GM12878 (cell line): Measurements from ENCODE around the gene RCN2. TPM values are rescaled to one million over a fixed set of nuclear protein-coding genes. Genes with fewer than 3 reads are reported as not detected.

ENCODE experiments used
- ATAC-seq: fragments of 200-7000 bp; cut with Tn5 transposase; 3 replicates; pipeline ENCODE4 v1.9.1; 2020; ENCODE audit warnings: mild to moderate bottlenecking, moderate library complexity
- BruUV-seq: library from RNA; stranded (reverse); fragments of 400-500 nt; replicated peaks from 2 replicates; lab custom pipeline; 2021; lab: Mats Ljungman, UMichigan
- CTCF ChIA-PET: fragments of 300-600 bp; sonication (Branson Sonifier 250); formaldehyde crosslinking; extraction: SDS; loops from one replicate; lab custom pipeline; 2021; ENCODE audit warnings: inconsistent platforms; lab: Yijun Ruan, JAX
- POLR2A ChIA-PET: fragments of 350-600 bp; formaldehyde crosslinking; extraction: SDS; loops from one replicate; lab custom pipeline; 2021; ENCODE audit warnings: inconsistent platforms; lab: Charles Lee
- RAD21 ChIA-PET: fragments of 300-600 bp; sonication (Branson Sonifier 250); formaldehyde crosslinking; loops from one replicate; lab custom pipeline; 2023; ENCODE audit warnings: antibody characterized with exemption; ENCODE audit not compliant: unreplicated experiment; lab: Charles Lee
- SMC1A ChIA-PET: fragments of 300-600 bp; sonication (Branson Sonifier 250); formaldehyde crosslinking; loops from one replicate; lab custom pipeline; 2023; ENCODE audit not compliant: unreplicated experiment, uncharacterized antibody; lab: Charles Lee
- DNase-seq: peaks from one replicate; pipeline ENCODE4 v3.0.0-alpha.2; 2011; ENCODE audit warnings: low read depth, low spot score
- FAIRE-seq: peaks from 3 replicates; lab custom pipeline; 2011; peaks lifted over from hg19 to GRCh38; lab: Jason Lieb, UNC
- H2AFZ ChIP-seq: 2 replicates; pipeline ENCODE4 v1.6.0; 2011; ENCODE audit warnings: low read depth, low read length, control low read depth; ENCODE audit not compliant: control insufficient read depth
- H3K27ac ChIP-seq: 2 replicates; pipeline ENCODE4 v1.5.1; 2011; ENCODE audit warnings: control low read depth; ENCODE audit not compliant: control insufficient read depth, insufficient read depth
- H3K27me3 ChIP-seq, 2 experiments: replicated peaks in 1 of 2; 2 replicates each; pipeline versions ENCODE4 v1.6.0 to v1.6.1; 2011; ENCODE audit warnings: low read length in 1 of 2; ENCODE audit not compliant: control insufficient read depth in 2 of 2, insufficient read depth in 2 of 2
- H3K36me3 ChIP-seq, 2 experiments: 2 replicates each; pipeline ENCODE4 v1.5.1; 2011; ENCODE audit warnings: low read length in 1 of 2; ENCODE audit not compliant: control insufficient read depth in 2 of 2, insufficient read depth in 2 of 2
- H3K4me1 ChIP-seq: 2 replicates; pipeline ENCODE4 v1.6.1; 2011; ENCODE audit warnings: mild to moderate bottlenecking, low read length, moderate library complexity, mixed read lengths; ENCODE audit not compliant: control insufficient read depth, insufficient read depth
- H3K4me2 ChIP-seq: 2 replicates; pipeline ENCODE4 v1.6.0; 2011; ENCODE audit warnings: control low read depth; ENCODE audit not compliant: control insufficient read depth, insufficient read depth
- H3K4me3 ChIP-seq: fragments of 200-600 bp; sonication (generic); 2 replicates; pipeline ENCODE4 v1.5.1; 2016
- H3K79me2 ChIP-seq: 2 replicates; pipeline ENCODE4 v1.6.0; 2011; ENCODE audit warnings: low read length; ENCODE audit not compliant: control insufficient read depth, insufficient read depth
- H3K9ac ChIP-seq: 2 replicates; pipeline ENCODE4 v1.8.0; 2011; ENCODE audit warnings: low read length, control low read depth, mixed read lengths; ENCODE audit not compliant: control insufficient read depth, insufficient read depth
- H3K9me3 ChIP-seq: replicated peaks from 3 replicates; pipeline ENCODE4 v1.5.1; 2011; ENCODE audit warnings: mild to moderate bottlenecking, low read length; ENCODE audit not compliant: control insufficient read depth, insufficient read depth
- H4K20me1 ChIP-seq: 2 replicates; pipeline ENCODE4 v1.6.0; 2011; ENCODE audit not compliant: control insufficient read depth, insufficient read depth
- HCFC1 ChIP-seq: fragments of 150-350 bp; IDR thresholded peaks from 2 replicates; pipeline ENCODE4 v1.6.1; 2014; ENCODE audit warnings: low read length
- IRF3 ChIP-seq: fragments of 450-650 bp; IDR thresholded peaks from 2 replicates; pipeline ENCODE4 v1.6.1; 2014; ENCODE audit warnings: mild to moderate bottlenecking
- IRF4 ChIP-seq: IDR thresholded peaks from 2 replicates; pipeline ENCODE4 v1.6.1; 2011; ENCODE audit warnings: low read depth, low read length
- JUND ChIP-seq: IDR thresholded peaks from 2 replicates; pipeline ENCODE4 v1.6.1; 2012; ENCODE audit warnings: low read depth, mild to moderate bottlenecking, low read length, improper control_type of control experiment, moderate library complexity
- MLLT1 ChIP-seq: fragments of 450-650 bp; IDR thresholded peaks from 2 replicates; pipeline ENCODE4 v1.6.1; 2016; ENCODE audit warnings: mild to moderate bottlenecking
- STAT1 ChIP-seq: fragments of 450-650 bp; conservative IDR thresholded peaks from 2 replicates; pipeline ENCODE4 v1.6.1; 2014; ENCODE audit warnings: antibody characterized with exemption, mild to moderate bottlenecking
- SUPT20H ChIP-seq: IDR thresholded peaks from 2 replicates; pipeline ENCODE4 v1.6.1; 2011; ENCODE audit warnings: low read depth, mild to moderate bottlenecking, low read length, moderate library complexity, borderline replicate concordance; ENCODE audit not compliant: control insufficient read depth
- TCF12 ChIP-seq: IDR thresholded peaks from 2 replicates; pipeline ENCODE4 v1.6.1; 2011; ENCODE audit warnings: low read depth, mild to moderate bottlenecking, low read length
- USF1 ChIP-seq: IDR thresholded peaks from 2 replicates; pipeline ENCODE4 v1.6.1; 2011; ENCODE audit warnings: borderline replicate concordance, low read depth, mild to moderate bottlenecking, moderate library complexity, mixed read lengths, low read length; ENCODE audit not compliant: insufficient read depth; ENCODE audit errors: extremely low read length
- YY1 ChIP-seq: IDR thresholded peaks from 2 replicates; pipeline ENCODE4 v1.6.1; 2011; ENCODE audit warnings: low read depth, mild to moderate bottlenecking, low read length
- ZBTB40 ChIP-seq: fragments of 450-650 bp; IDR thresholded peaks from 2 replicates; pipeline ENCODE4 v1.6.1; 2016; ENCODE audit warnings: mild to moderate bottlenecking, moderate library complexity, borderline replicate concordance
- WGBS: methylation state at CpG from one replicate; pipeline ENCODE4 v1.1.6; 2016; ENCODE audit warnings: low lambda C conversion rate; ENCODE audit not compliant: insufficient replicate concordance, insufficient coverage; ENCODE audit errors: missing lambda C conversion rate; 5-methylcytosine and 5-hydroxymethylcytosine counted together
- in situ Hi-C: fragments of 300-500 bp; cut with MboI; formaldehyde crosslinking; loops from 9 replicates; pipeline ENCODE4 v1.14.3; 2018; ENCODE audit warnings: mixed read lengths
- intact Hi-C: fragments of 100-400 bp; cut with micrococcal nuclease; formaldehyde crosslinking; loops from one replicate; pipeline ENCODE4 v1.14.2; 2022; ENCODE audit not compliant: unreplicated experiment
- polyA plus RNA-seq, 11 experiments: library from polyadenylated mRNA; depleted of rRNA in 4 of 11; unstranded in 6 of 11; stranded (reverse) in 5 of 11; fragments of >200 nt; fragmentation: Nextera tagmentation in 4 of 11; fragmentation: Illumina TruSeq in 1 of 11; extraction: Ambion mirVana in 4 of 11; extraction: Trizol in 1 of 11; gene quantifications; 1 replicate in 1 of 11; 2 replicates in 10 of 11; pipeline versions ENCODE4 v1.2.1 to v1.2.3, GENCODE V29; 2011 to 2016; ENCODE audit warnings: inconsistent platforms in 2 of 11, missing spikeins in 2 of 11, low read depth in 1 of 11
- total RNA-seq, 4 experiments: library from RNA; depleted of rRNA in 3 of 4; stranded (reverse); fragments of >200 nt in 3 of 4; fragmentation: Illumina TruSeq in 1 of 4; extraction: Trizol in 1 of 4; gene quantifications; 2 replicates each; pipeline versions ENCODE4 v1.2.1 to v1.2.3, GENCODE V29; 2013 to 2021

The RCN2 gene
- total and polyA plus RNA-seq, 10 of the 15 experiments (the other 5 are each of a cell fraction or from before 2014, with no cell fraction given) = 4.9 to 41.0 (median 12.9) TPM

- no peak for TF ChIP-seq USF1
Measured at GRCh38 chr15:76942331-76942730, 10.8 kb downstream of the RCN2 start (continued).

- ChIA-PET RAD21 (interaction anchor here (1.1 to 1.5 kb wide), 2 partner anchors 11 to 31 kb away, joined by 3 read pairs; no protein-coding TSS in a partner anchor), SMC1A (interaction anchor here (0.9 to 1.3 kb wide), 4 partner anchors 9 to 42 kb away, joined by 3 read pairs; no protein-coding TSS in a partner anchor), POLR2A (no interaction called here), CTCF (interaction anchor here (0.5 to 1.9 kb wide), 8 partner anchors 9 to 598 kb away, joined by 3 to 8 read pairs (median 3); no protein-coding TSS in a partner anchor)
- ATAC-seq (no peak), FAIRE-seq (no peak), DNase-seq (no peak)
- WGBS = 96% methylated on average over 2 of the region's 2 CpGs
- BruUV-seq = no TSS peak
- H3K27ac ChIP-seq = no peak overlapping the region
- no peak overlapping the region for H3K4me3 ChIP-seq
- no peaks in the 10 kb centered on the region for H3K36me3 ChIP-seq
- H3K4me2 ChIP-seq = no peak overlapping the region
- H4K20me1 ChIP-seq = no peaks in the 10 kb centered on the region
- no peaks in the 10 kb centered on the region for H3K27me3 ChIP-seq
- no peaks in the 10 kb centered on the region for H3K4me1 ChIP-seq
- H3K9me3 ChIP-seq = no peaks in the 10 kb centered on the region
- H2AFZ ChIP-seq = no peak overlapping the region
- intact Hi-C loops = no loop called here
- no peaks in the 10 kb centered on the region for H3K79me2 ChIP-seq
- in situ Hi-C loops = no loop called here
- H3K9ac ChIP-seq = no peak overlapping the region
- TF ChIP-seq IRF3 = no peak
- TF ChIP-seq YY1 = no peak
- no peak for TF ChIP-seq ZBTB40
- TF ChIP-seq SUPT20H = no peak
- TF ChIP-seq HCFC1 = no peak
- no peak for TF ChIP-seq MLLT1
- TF ChIP-seq STAT1 = no peak
- TF ChIP-seq IRF4 = no peak
- TF ChIP-seq TCF12 = no peak
- no peak for TF ChIP-seq JUND
Measured at GRCh38 chr15:76945494-76946093, 14.0 kb downstream of the RCN2 start.
